ENCODE measurements around the gene MYCBP. TPM values are rescaled to one million over a fixed set of nuclear protein-coding genes. Genes with fewer than 3 reads are reported as not detected.
"Not testable (repeated sequence)": the region's sequence is repeated elsewhere in the genome, so short reads cannot be mapped to it uniquely, and the experiment has no call there.

MYCBP gene
- total RNA-seq, 1 donor from 2014 or later: 28.9 TPM

DNA sequence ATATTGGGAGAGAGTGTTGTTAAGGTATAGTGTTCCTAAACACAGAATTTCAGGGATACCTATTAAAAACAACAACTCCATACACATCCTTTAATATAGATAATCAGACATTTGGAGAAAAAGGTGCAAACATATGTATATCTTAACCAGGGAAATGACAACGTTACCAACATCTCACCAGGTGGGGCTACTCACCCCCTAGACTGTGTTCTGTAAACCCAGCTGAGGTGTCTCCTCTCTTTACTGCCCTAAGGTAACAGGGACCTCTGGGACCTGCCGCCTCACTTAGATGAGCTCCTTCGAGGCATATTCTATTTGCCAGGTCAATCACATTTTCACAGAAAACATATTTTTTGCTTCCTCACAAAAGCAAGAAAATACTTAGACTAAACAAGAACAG, 26.9 kb downstream of the MYCBP start:
- Histone ChIP-seq H2AFZ (ENCODE audit: low read depth, low read length) (no peak overlapping the region), H3K79me2 (ENCODE audit: insufficient read depth, low read length) (no peaks in the 10 kb centered on the region), H3K9ac (ENCODE audit: low read length) (no peak overlapping the region), H3K27me3 (ENCODE audit: insufficient read depth, low read length) (no peaks in the 10 kb centered on the region), H3K4me3 (ENCODE audit: insufficient read depth, low read depth, low read length) (no peak overlapping the region), H3K4me1 (ENCODE audit: insufficient read depth, low read length) (no peaks in the 10 kb centered on the region), H3K36me3 (ENCODE audit: insufficient read depth, low read length) (peaks cover 13% of the 10 kb centered on the region), H3K9me3 (ENCODE audit: insufficient read depth, low read depth, low read length) (no peaks in the 10 kb centered on the region), H3K27ac (ENCODE audit: low read depth, low read length) (no peak overlapping the region), H3K4me2 (ENCODE audit: low read length) (no peak overlapping the region), H4K20me1 (ENCODE audit: insufficient read depth, low read length) (peaks cover 11% of the 10 kb centered on the region)
- H3K36me3 Mint-ChIP-seq (ENCODE audit: low read depth, unreplicated experiment): peaks cover 10% of the 10 kb centered on the region
- no peaks in the 10 kb centered on the region for H3K4me1 Mint-ChIP-seq (ENCODE audit: low read depth, unreplicated experiment)
- FAIRE-seq (no peak), DNase-seq (ENCODE audit: low read depth) (no peak)
- no peak for TF ChIP-seq EZH2 (IDR thresholded peaks at IDR 0.05; ENCODE audit: insufficient read depth, low read length)
- TF ChIP-seq, protein P1, sequence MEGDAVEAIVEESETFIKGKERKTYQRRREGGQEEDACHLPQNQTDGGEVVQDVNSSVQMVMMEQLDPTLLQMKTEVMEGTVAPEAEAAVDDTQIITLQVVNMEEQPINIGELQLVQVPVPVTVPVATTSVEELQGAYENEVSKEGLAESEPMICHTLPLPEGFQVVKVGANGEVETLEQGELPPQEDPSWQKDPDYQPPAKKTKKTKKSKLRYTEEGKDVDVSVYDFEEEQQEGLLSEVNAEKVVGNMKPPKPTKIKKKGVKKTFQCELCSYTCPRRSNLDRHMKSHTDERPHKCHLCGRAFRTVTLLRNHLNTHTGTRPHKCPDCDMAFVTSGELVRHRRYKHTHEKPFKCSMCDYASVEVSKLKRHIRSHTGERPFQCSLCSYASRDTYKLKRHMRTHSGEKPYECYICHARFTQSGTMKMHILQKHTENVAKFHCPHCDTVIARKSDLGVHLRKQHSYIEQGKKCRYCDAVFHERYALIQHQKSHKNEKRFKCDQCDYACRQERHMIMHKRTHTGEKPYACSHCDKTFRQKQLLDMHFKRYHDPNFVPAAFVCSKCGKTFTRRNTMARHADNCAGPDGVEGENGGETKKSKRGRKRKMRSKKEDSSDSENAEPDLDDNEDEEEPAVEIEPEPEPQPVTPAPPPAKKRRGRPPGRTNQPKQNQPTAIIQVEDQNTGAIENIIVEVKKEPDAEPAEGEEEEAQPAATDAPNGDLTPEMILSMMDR (IDR thresholded peaks at IDR 0.05; ENCODE audit: insufficient read depth, low read depth, low read length): no peak
- no peak overlapping the region for H3K27ac Mint-ChIP-seq (ENCODE audit: unreplicated experiment)
- H3K27me3 Mint-ChIP-seq (ENCODE audit: low read depth, unreplicated experiment): no peaks in the 10 kb centered on the region
- no peaks in the 10 kb centered on the region for H3K9me3 Mint-ChIP-seq (ENCODE audit: unreplicated experiment)
- H3K4me3 Mint-ChIP-seq (ENCODE audit: unreplicated experiment): no peak overlapping the region

DNA sequence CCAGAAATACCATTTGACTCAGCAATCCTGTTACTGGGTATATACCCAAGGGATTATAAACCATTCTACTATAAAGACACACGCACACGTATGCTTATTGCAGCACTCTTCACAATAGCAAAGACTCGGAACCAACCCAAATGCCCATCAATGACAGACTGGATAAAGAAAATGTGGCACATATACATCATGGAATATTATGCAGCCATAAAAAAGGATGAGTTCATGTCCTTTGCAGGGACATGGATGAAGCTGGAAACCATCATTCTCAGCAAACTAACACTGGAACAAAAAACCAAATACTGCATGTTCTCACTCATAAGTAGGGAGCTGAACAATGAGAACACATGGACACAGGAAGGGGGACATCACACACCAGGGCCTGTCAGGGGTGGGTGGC, 28.1 kb downstream of the MYCBP start:
- not testable (repeated sequence) for H3K36me3 Mint-ChIP-seq (ENCODE audit: low read depth, unreplicated experiment); DNase-seq (ENCODE audit: low read depth); H3K4me1 ChIP-seq (ENCODE audit: insufficient read depth, low read length); H3K9me3 Mint-ChIP-seq (ENCODE audit: unreplicated experiment); H3K27ac Mint-ChIP-seq (ENCODE audit: unreplicated experiment); H3K27ac ChIP-seq (ENCODE audit: low read depth, low read length); FAIRE-seq; H3K79me2 ChIP-seq (ENCODE audit: insufficient read depth, low read length); H3K4me2 ChIP-seq (ENCODE audit: low read length); H2AFZ ChIP-seq (ENCODE audit: low read depth, low read length); H3K4me1 Mint-ChIP-seq (ENCODE audit: low read depth, unreplicated experiment); H3K27me3 ChIP-seq (ENCODE audit: insufficient read depth, low read length); H3K27me3 Mint-ChIP-seq (ENCODE audit: low read depth, unreplicated experiment); H3K9ac ChIP-seq (ENCODE audit: low read length); H3K9me3 ChIP-seq (ENCODE audit: insufficient read depth, low read depth, low read length); H3K4me3 Mint-ChIP-seq (ENCODE audit: unreplicated experiment); H3K4me3 ChIP-seq (ENCODE audit: insufficient read depth, low read depth, low read length)
- Histone ChIP-seq H3K36me3 (ENCODE audit: insufficient read depth, low read length) (peaks cover 16% of the 10 kb centered on the region), H4K20me1 (ENCODE audit: insufficient read depth, low read length) (peaks cover 19% of the 10 kb centered on the region)

DNA sequence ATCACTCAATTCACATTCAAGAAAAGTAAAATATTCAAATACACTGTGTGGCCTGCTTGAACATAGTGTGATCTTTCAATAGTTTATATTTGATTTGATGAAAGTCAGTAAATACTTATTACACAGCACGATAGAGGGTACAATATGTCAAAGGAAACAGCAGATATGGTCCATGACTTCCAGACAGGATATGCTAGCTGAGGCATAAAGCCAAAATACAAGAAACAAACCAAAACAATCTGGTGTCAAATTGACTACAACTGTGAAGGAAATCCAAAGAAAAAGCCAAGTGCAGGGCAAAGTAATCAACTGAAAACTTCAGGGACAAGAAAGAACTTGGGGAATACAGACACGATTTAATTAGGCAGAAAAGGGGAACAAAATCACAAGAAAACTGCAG, 32.9 kb downstream of the MYCBP start:
- H3K27ac Mint-ChIP-seq (ENCODE audit: unreplicated experiment): no peak overlapping the region
- no peak for TF ChIP-seq EZH2 (IDR thresholded peaks at IDR 0.05; ENCODE audit: insufficient read depth, low read length)
- TF ChIP-seq, protein P1 (IDR thresholded peaks at IDR 0.05; ENCODE audit: insufficient read depth, low read depth, low read length): no peak
- H3K4me3 ChIP-seq (ENCODE audit: insufficient read depth, low read depth, low read length): no peak overlapping the region

More for the DNA sequence above, 32.9 kb downstream of the MYCBP start:
- no peaks in the 10 kb centered on the region for H3K27me3 Mint-ChIP-seq (ENCODE audit: low read depth, unreplicated experiment)
- Histone ChIP-seq H3K79me2 (ENCODE audit: insufficient read depth, low read length) (no peaks in the 10 kb centered on the region), H3K9me3 (ENCODE audit: insufficient read depth, low read depth, low read length) (no peaks in the 10 kb centered on the region), H3K27ac (ENCODE audit: low read depth, low read length) (no peak overlapping the region), H3K4me2 (ENCODE audit: low read length) (no peak overlapping the region), H3K4me1 (ENCODE audit: insufficient read depth, low read length) (no peaks in the 10 kb centered on the region), H2AFZ (ENCODE audit: low read depth, low read length) (no peak overlapping the region), H3K27me3 (ENCODE audit: insufficient read depth, low read length) (no peaks in the 10 kb centered on the region), H4K20me1 (ENCODE audit: insufficient read depth, low read length) (peaks cover 21% of the 10 kb centered on the region), H3K9ac (ENCODE audit: low read length) (no peak overlapping the region), H3K36me3 (ENCODE audit: insufficient read depth, low read length) (peaks cover 20% of the 10 kb centered on the region)
- DNase-seq (ENCODE audit: low read depth) (no peak), FAIRE-seq (no peak)
- no peak overlapping the region for H3K4me3 Mint-ChIP-seq (ENCODE audit: unreplicated experiment)
- no peaks in the 10 kb centered on the region for H3K4me1 Mint-ChIP-seq (ENCODE audit: low read depth, unreplicated experiment)
- peaks cover 7% of the 10 kb centered on the region for H3K36me3 Mint-ChIP-seq (ENCODE audit: low read depth, unreplicated experiment)
- no peaks in the 10 kb centered on the region for H3K9me3 Mint-ChIP-seq (ENCODE audit: unreplicated experiment)

All from astrocyte (in vitro differentiated cells and primary cell).